ENCODE data around the gene UMAD1. TPM values are rescaled to one million over a fixed set of nuclear protein-coding genes. Genes with fewer than 3 reads are reported as not detected.

Gene UMAD1
- total RNA-seq, 1 experiment from 2014 or later: 27.4 TPM

DNA sequence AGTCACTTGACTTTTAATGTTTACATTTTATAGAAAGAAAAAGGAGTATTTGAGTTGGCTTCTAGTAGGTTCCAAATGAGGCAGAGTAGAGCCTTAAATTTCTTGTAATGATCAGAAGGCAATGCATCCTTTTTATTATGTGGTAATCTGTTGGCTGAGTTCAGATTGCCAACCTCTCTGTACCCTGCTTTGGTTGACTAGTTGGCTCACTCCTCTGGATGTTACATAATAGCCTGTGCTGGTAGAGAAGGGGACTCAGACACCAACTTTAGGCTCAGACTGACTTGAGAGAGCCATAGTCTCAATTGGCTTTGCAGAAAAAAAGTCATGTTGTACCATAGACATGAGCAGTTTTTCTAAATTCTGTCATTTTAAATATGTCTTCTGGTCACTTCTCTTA is 281.3 kb downstream of the UMAD1 start:
- DNase-seq (ENCODE audit: low read depth): no peak

GRCh38 chr7:7922684-7923385 is 282.3 kb downstream of the UMAD1 start:
- no peak for DNase-seq (ENCODE audit: low read depth)

DNA sequence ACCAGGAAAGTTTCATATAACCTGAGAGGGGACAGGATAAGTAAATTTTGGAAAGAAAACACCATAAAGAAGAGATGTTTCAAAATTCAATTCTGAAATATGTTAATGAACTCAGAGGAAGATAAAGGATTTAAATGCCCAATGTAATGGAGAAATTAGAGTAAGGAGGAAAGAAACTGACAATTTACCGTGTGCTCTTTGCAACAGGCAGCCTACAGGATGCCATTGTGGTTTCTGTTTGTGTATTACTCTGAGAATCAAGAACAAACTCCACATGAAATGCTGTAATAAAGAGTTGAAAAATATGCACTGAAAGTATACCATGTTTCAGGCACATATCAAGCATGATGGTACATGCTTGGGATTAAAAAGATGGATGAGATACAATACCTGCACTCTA is 283.3 kb downstream of the UMAD1 start:
- no peak for DNase-seq (ENCODE audit: low read depth)

DNA sequence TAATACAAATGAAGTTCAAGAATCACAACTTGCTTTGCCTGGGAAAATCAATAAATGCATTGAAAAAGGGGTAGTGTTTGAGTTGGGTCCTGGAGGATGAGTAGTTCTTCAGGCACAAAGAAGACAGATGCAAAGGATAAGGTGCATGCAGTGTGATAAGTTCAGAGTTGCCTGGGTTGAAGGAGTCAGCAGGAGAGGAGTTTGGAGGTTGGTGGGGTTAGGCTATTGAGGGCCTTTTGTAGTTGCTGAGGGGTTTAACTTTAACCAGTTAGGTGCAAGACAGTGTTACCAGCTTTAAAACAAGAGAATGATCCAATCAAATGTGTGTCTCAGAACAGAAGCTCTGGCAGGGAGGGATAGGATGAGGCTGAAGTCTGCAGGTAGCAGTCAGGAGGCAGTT is 283.8 kb downstream of the UMAD1 start:
- DNase-seq (ENCODE audit: low read depth): no peak

Other genes with a start within 250 kb of the UMAD1 start
- gene COL28A1, start 104.9 kb upstream of the UMAD1 start, total RNA-seq (2014; rRNA removed; shearing (Covaris generic)): not detected in 2 replicates
- 17.5 and 31.6 TPM in 2 replicates for gene MIOS, start 73.9 kb upstream of the UMAD1 start, total RNA-seq (2014; rRNA removed; shearing (Covaris generic))
- 121 and 127 TPM in 2 replicates for gene RPA3, start 77.9 kb downstream of the UMAD1 start, total RNA-seq (2014; rRNA removed; shearing (Covaris generic))